GM12878 (cell line): Measurements from ENCODE around the gene TSHZ2. TPM values are rescaled to one million over a fixed set of nuclear protein-coding genes. Genes with fewer than 3 reads are reported as not detected.

Source experiments
- BCL3 ChIP-seq: IDR thresholded peaks from 2 replicates; pipeline ENCODE4 v1.6.1; 2011; ENCODE audit warnings: borderline replicate concordance, low read depth, mild to moderate bottlenecking, moderate library complexity, low read length; ENCODE audit not compliant: insufficient read depth, poor library complexity, severe bottlenecking
- BHLHE40 ChIP-seq, 2 experiments: fragments of 450-650 bp in 1 of 2; IDR thresholded peaks; 2 replicates each; pipeline ENCODE4 v1.6.1; 2011 to 2017; ENCODE audit warnings: low read depth in 2 of 2, borderline replicate concordance in 1 of 2, improper control_type of control experiment in 1 of 2, low read length in 1 of 2, mild to moderate bottlenecking in 1 of 2
- ELK1 ChIP-seq: IDR thresholded peaks from 2 replicates; pipeline ENCODE4 v1.6.1; 2012; ENCODE audit warnings: low read depth, low read length, improper control_type of control experiment
- EP300 ChIP-seq, 2 experiments: fragments of 150-350 bp in 1 of 2; IDR thresholded peaks; 2 replicates each; pipeline ENCODE4 v1.6.1; 2011 to 2012; ENCODE audit warnings: low read depth in 2 of 2, low read length in 2 of 2, borderline replicate concordance in 1 of 2, improper control_type of control experiment in 1 of 2, inconsistent platforms in 1 of 2; ENCODE audit not compliant: control insufficient read depth in 1 of 2
- KDM1A ChIP-seq: fragments of 200-600 bp; sonication (generic); IDR thresholded peaks from 2 replicates; pipeline ENCODE4 v1.6.1; 2016; ENCODE audit warnings: borderline replicate concordance
- NFIC ChIP-seq: IDR thresholded peaks from 2 replicates; pipeline ENCODE4 v1.6.1; 2012; ENCODE audit warnings: low read depth, mild to moderate bottlenecking, inconsistent platforms, low read length, moderate library complexity
- NFYB ChIP-seq: IDR thresholded peaks from 2 replicates; pipeline ENCODE4 v1.6.1; 2011; ENCODE audit warnings: low read depth, mild to moderate bottlenecking, low read length, improper control_type of control experiment, moderate library complexity; ENCODE audit not compliant: insufficient read depth
- NR2C1 ChIP-seq: fragments of 450-650 bp; IDR thresholded peaks from 2 replicates; pipeline ENCODE4 v1.6.1; 2017; ENCODE audit warnings: antibody characterized with exemption, mild to moderate bottlenecking, moderate library complexity
- RUNX3 ChIP-seq: IDR thresholded peaks from 2 replicates; pipeline ENCODE4 v1.6.1; 2012; ENCODE audit warnings: low read length, inconsistent platforms
- SMC3 ChIP-seq: IDR thresholded peaks from 2 replicates; pipeline ENCODE4 v1.6.1; 2011; ENCODE audit warnings: low read length, improper control_type of control experiment, borderline replicate concordance
- SPI1 ChIP-seq: IDR thresholded peaks from 2 replicates; pipeline ENCODE4 v1.6.1; 2011; ENCODE audit warnings: low read depth, mild to moderate bottlenecking, low read length, moderate library complexity, borderline replicate concordance; ENCODE audit not compliant: insufficient read depth
- SUPT20H ChIP-seq: IDR thresholded peaks from 2 replicates; pipeline ENCODE4 v1.6.1; 2011; ENCODE audit warnings: low read depth, mild to moderate bottlenecking, low read length, moderate library complexity, borderline replicate concordance; ENCODE audit not compliant: control insufficient read depth
- polyA plus RNA-seq, 11 experiments: library from polyadenylated mRNA; depleted of rRNA in 4 of 11; unstranded in 6 of 11; stranded (reverse) in 5 of 11; fragments of >200 nt; fragmentation: Nextera tagmentation in 4 of 11; fragmentation: Illumina TruSeq in 1 of 11; extraction: Ambion mirVana in 4 of 11; extraction: Trizol in 1 of 11; gene quantifications; 1 replicate in 1 of 11; 2 replicates in 10 of 11; pipeline versions ENCODE4 v1.2.1 to v1.2.3, GENCODE V29; 2011 to 2016; ENCODE audit warnings: inconsistent platforms in 2 of 11, missing spikeins in 2 of 11, low read depth in 1 of 11
- total RNA-seq, 4 experiments: library from RNA; depleted of rRNA in 3 of 4; stranded (reverse); fragments of >200 nt in 3 of 4; fragmentation: Illumina TruSeq in 1 of 4; extraction: Trizol in 1 of 4; gene quantifications; 2 replicates each; pipeline versions ENCODE4 v1.2.1 to v1.2.3, GENCODE V29; 2013 to 2021
- TF ChIP-seq, protein P1 (sequence below): IDR thresholded peaks from 2 replicates; pipeline ENCODE4 v1.6.1; 2012; ENCODE audit warnings: low read length, inconsistent platforms
- TF ChIP-seq, protein P2 (sequence below): IDR thresholded peaks from 2 replicates; pipeline ENCODE4 v1.6.1; 2011; ENCODE audit warnings: mild to moderate bottlenecking, low read depth, low read length, moderate library complexity; ENCODE audit not compliant: insufficient replicate concordance

TSHZ2 gene
- total and polyA plus RNA-seq, 10 of the 15 experiments (the other 5 are each of a cell fraction or from before 2014, with no cell fraction given) = 0.01 to 0.86 (median 0.13) TPM; not detected in 2

DNA sequence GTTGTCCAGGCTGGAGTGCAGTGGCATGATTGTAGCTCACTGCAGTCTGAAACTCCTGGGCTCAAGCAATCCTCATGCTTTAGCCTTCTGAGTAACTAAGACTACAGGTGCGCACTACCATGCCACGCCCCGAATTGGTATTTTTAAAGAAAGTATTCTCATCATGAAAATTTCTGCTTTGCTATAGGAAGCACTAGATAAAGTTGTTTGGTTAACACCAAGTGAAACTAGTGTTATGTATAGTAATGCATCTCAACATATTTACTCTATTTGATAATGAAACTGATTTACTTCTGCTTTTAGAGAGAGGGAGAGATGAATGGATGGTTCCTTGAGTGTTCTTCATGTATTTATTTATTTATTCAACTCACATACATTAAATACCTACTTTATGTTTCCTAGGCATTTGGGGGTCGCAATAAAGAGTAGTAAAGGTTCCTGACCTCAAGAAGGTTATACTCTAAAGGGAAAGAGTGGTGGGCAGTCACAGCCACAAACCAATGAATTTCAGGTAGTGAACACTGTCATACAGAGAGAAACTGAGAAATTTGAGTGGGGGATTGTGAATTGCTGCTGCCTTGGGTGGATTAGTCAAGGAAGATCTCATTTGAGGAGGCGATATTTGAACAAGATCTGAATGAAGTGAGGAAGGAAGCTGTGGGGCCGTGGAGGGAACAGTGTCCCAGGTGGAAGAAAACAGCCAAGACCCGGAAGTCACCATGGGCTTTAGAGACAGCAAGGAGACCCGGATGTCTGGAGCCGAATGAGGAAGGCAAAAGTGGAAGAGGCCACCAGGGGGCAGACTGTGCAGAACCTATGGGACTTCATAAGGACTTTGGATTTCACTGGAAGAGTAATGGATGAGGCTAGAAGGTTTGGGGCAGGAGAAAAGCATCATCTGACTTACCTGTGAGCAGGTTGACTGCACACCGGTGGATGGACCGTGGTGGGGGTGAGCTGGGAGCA is 185.6 kb downstream of the TSHZ2 start (continued):
- no peak for TF ChIP-seq ELK1
- TF ChIP-seq NFYB = no peak
- TF ChIP-seq BCL3 = no peak
- no peak for TF ChIP-seq KDM1A
- TF ChIP-seq, protein P1, sequence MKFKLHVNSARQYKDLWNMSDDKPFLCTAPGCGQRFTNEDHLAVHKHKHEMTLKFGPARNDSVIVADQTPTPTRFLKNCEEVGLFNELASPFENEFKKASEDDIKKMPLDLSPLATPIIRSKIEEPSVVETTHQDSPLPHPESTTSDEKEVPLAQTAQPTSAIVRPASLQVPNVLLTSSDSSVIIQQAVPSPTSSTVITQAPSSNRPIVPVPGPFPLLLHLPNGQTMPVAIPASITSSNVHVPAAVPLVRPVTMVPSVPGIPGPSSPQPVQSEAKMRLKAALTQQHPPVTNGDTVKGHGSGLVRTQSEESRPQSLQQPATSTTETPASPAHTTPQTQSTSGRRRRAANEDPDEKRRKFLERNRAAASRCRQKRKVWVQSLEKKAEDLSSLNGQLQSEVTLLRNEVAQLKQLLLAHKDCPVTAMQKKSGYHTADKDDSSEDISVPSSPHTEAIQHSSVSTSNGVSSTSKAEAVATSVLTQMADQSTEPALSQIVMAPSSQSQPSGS = no peak
- no peak for TF ChIP-seq EP300 (IDR thresholded peaks at IDR 0.05; ENCODE audit: borderline replicate concordance in 1 of 2, control insufficient read depth in 1 of 2, low read depth in 2 of 2, low read length in 2 of 2)
- peak; percentile 30; the same call in 1 of the 2 replicates for TF ChIP-seq SPI1
- TF ChIP-seq SUPT20H = no peak
- TF ChIP-seq RUNX3 = no peak
- peak; percentile 11; the same call in 1 of the 2 replicates for TF ChIP-seq SMC3
- TF ChIP-seq NR2C1 = no peak
- TF ChIP-seq, protein P2, sequence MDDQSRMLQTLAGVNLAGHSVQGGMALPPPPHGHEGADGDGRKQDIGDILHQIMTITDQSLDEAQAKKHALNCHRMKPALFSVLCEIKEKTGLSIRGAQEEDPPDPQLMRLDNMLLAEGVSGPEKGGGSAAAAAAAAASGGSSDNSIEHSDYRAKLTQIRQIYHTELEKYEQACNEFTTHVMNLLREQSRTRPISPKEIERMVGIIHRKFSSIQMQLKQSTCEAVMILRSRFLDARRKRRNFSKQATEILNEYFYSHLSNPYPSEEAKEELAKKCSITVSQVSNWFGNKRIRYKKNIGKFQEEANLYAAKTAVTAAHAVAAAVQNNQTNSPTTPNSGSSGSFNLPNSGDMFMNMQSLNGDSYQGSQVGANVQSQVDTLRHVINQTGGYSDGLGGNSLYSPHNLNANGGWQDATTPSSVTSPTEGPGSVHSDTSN = no peak
- TF ChIP-seq BHLHE40 (IDR thresholded peaks at IDR 0.05; ENCODE audit: borderline replicate concordance in 1 of 2, low read depth in 2 of 2, low read length in 1 of 2) = no peak
- no peak for TF ChIP-seq NFIC
- TF ChIP-seq, all 136 proteins: peak for 6
